ENCODE results near the gene SLC5A11. TPM values are rescaled to one million over a fixed set of nuclear protein-coding genes. Genes with fewer than 3 reads are reported as not detected.

The SLC5A11 gene
- polyA plus RNA-seq, 4 donors, result 4.5 to 32.4 (median 19.6) TPM

GRCh38 chr16:24826817-24827566 lies 18.8 kb upstream of the SLC5A11 start:
- no peaks in the 10 kb centered on the region for H3K4me1 ChIP-seq (ENCODE audit: control insufficient read depth in 3 of 3, insufficient read depth in 2 of 3, low read depth in 1 of 3, low read length in 2 of 3)
- no peaks in the 10 kb centered on the region for H3K9me3 ChIP-seq (ENCODE audit: control insufficient read depth in 2 of 2, insufficient read depth in 1 of 2, low read depth in 1 of 2, low read length in 1 of 2)
- H3K27ac ChIP-seq (ENCODE audit: low read depth in 1 of 3, low read length in 2 of 3), result no peak overlapping the region
- H3K36me3 ChIP-seq (ENCODE audit: control insufficient read depth in 3 of 3, insufficient read depth in 2 of 3, low read depth in 1 of 3, low read length in 3 of 3), result peaks cover 3 to 53% (median 9%) of the 10 kb centered on the region in 3 donors
- DNase-seq, result no peak
- H3K27me3 ChIP-seq (ENCODE audit: control insufficient read depth in 3 of 3, insufficient read depth in 3 of 3, low read length in 3 of 3), result no peaks in the 10 kb centered on the region
- H3K4me3 ChIP-seq (ENCODE audit: low read depth in 1 of 3, low read length in 3 of 3), result no peak overlapping the region
- no peak for FAIRE-seq
- 93 to 96% (median 96%) methylated on average over 9 of the region's 9 CpGs for WGBS, 3 donors

GRCh38 chr16:24829153-24829552 lies 16.6 kb upstream of the SLC5A11 start:
- H3K27me3 ChIP-seq (ENCODE audit: control insufficient read depth in 3 of 3, insufficient read depth in 3 of 3, low read length in 3 of 3), result no peaks in the 10 kb centered on the region
- peaks cover 3 to 33% (median 3%) of the 10 kb centered on the region in 3 donors for H3K36me3 ChIP-seq (ENCODE audit: control insufficient read depth in 3 of 3, insufficient read depth in 2 of 3, low read depth in 1 of 3, low read length in 3 of 3)
- H3K9me3 ChIP-seq (ENCODE audit: control insufficient read depth in 2 of 2, insufficient read depth in 1 of 2, low read depth in 1 of 2, low read length in 1 of 2), result no peaks in the 10 kb centered on the region
- H3K4me3 ChIP-seq (ENCODE audit: low read depth in 1 of 3, low read length in 3 of 3), result no peak overlapping the region
- H3K4me1 ChIP-seq (ENCODE audit: control insufficient read depth in 3 of 3, insufficient read depth in 2 of 3, low read depth in 1 of 3, low read length in 2 of 3), result peaks cover 0 to 2% (median 0%) of the 10 kb centered on the region in 3 donors
- DNase-seq (no peak), FAIRE-seq (no peak)
- 34 to 46% (median 43%) methylated on average over 5 of the region's 5 CpGs for WGBS, 3 donors
- H3K27ac ChIP-seq (ENCODE audit: low read depth in 1 of 3, low read length in 2 of 3), result no peak overlapping the region

- Histone ChIP-seq H3K36me3 (ENCODE audit: control insufficient read depth in 3 of 3, insufficient read depth in 2 of 3, low read depth in 1 of 3, low read length in 3 of 3) (peaks cover 0 to 9% (median 3%) of the 10 kb centered on the region in 3 donors), H3K4me3 (ENCODE audit: low read depth in 1 of 3, low read length in 3 of 3) (no peak overlapping the region), H3K27ac (ENCODE audit: low read depth in 1 of 3, low read length in 2 of 3) (no peak overlapping the region), H3K4me1 (ENCODE audit: control insufficient read depth in 3 of 3, insufficient read depth in 2 of 3, low read depth in 1 of 3, low read length in 2 of 3) (peaks cover 0 to 6% (median 0%) of the 10 kb centered on the region in 3 donors), H3K9me3 (ENCODE audit: control insufficient read depth in 2 of 2, insufficient read depth in 1 of 2, low read depth in 1 of 2, low read length in 1 of 2) (no peaks in the 10 kb centered on the region), H3K27me3 (ENCODE audit: control insufficient read depth in 3 of 3, insufficient read depth in 3 of 3, low read length in 3 of 3) (no peaks in the 10 kb centered on the region)
- WGBS, 3 donors, result 87 to 96% (median 89%) methylated on average over 6 of the region's 6 CpGs
- DNase-seq (no peak), FAIRE-seq (no peak)
Observed at GRCh38 chr16:24833352-24833751, 12.4 kb upstream of the SLC5A11 start.

- Histone ChIP-seq H3K9me3 (ENCODE audit: control insufficient read depth in 2 of 2, insufficient read depth in 1 of 2, low read depth in 1 of 2, low read length in 1 of 2) (no peaks in the 10 kb centered on the region), H3K4me1 (ENCODE audit: control insufficient read depth in 3 of 3, insufficient read depth in 2 of 3, low read depth in 1 of 3, low read length in 2 of 3) (peaks cover 0 to 16% (median 6%) of the 10 kb centered on the region in 3 donors), H3K27ac (ENCODE audit: low read depth in 1 of 3, low read length in 2 of 3) (no peak overlapping the region), H3K27me3 (ENCODE audit: control insufficient read depth in 3 of 3, insufficient read depth in 3 of 3, low read length in 3 of 3) (no peaks in the 10 kb centered on the region), H3K4me3 (ENCODE audit: low read depth in 1 of 3, low read length in 3 of 3) (no peak overlapping the region), H3K36me3 (ENCODE audit: control insufficient read depth in 3 of 3, insufficient read depth in 2 of 3, low read depth in 1 of 3, low read length in 3 of 3) (peaks cover 0 to 3% (median under 1%) of the 10 kb centered on the region in 3 donors)
- DNase-seq (peak; percentile 83 to 88), FAIRE-seq (no peak)
- 48 to 63% (median 55%) methylated on average over 7 of the region's 7 CpGs for WGBS, 3 donors
Observed at GRCh38 chr16:24834459-24835335, 11.1 kb upstream of the SLC5A11 start.

- Histone ChIP-seq H3K27me3 (ENCODE audit: control insufficient read depth in 3 of 3, insufficient read depth in 3 of 3, low read length in 3 of 3) (no peaks in the 10 kb centered on the region), H3K36me3 (ENCODE audit: control insufficient read depth in 3 of 3, insufficient read depth in 2 of 3, low read depth in 1 of 3, low read length in 3 of 3) (peaks cover 0 to 3% (median 0%) of the 10 kb centered on the region in 3 donors), H3K4me1 (ENCODE audit: control insufficient read depth in 3 of 3, insufficient read depth in 2 of 3, low read depth in 1 of 3, low read length in 2 of 3) (peaks cover 0 to 16% (median 6%) of the 10 kb centered on the region in 3 donors), H3K4me3 (ENCODE audit: low read depth in 1 of 3, low read length in 3 of 3) (no peak overlapping the region), H3K27ac (ENCODE audit: low read depth in 1 of 3, low read length in 2 of 3) (no peak overlapping the region), H3K9me3 (ENCODE audit: control insufficient read depth in 2 of 2, insufficient read depth in 1 of 2, low read depth in 1 of 2, low read length in 1 of 2) (no peaks in the 10 kb centered on the region)
- FAIRE-seq (no peak), DNase-seq (no peak)
- WGBS, 3 donors, result 70 to 88% (median 74%) methylated on average over 6 of the region's 6 CpGs
Observed at GRCh38 chr16:24836836-24837235, 8.9 kb upstream of the SLC5A11 start.

GRCh38 chr16:24837969-24838368 lies 7.8 kb upstream of the SLC5A11 start:
- peaks cover 0 to 3% (median 0%) of the 10 kb centered on the region in 3 donors for H3K36me3 ChIP-seq (ENCODE audit: control insufficient read depth in 3 of 3, insufficient read depth in 2 of 3, low read depth in 1 of 3, low read length in 3 of 3)
- H3K27me3 ChIP-seq (ENCODE audit: control insufficient read depth in 3 of 3, insufficient read depth in 3 of 3, low read length in 3 of 3), result no peaks in the 10 kb centered on the region
- H3K9me3 ChIP-seq (ENCODE audit: control insufficient read depth in 2 of 2, insufficient read depth in 1 of 2, low read depth in 1 of 2, low read length in 1 of 2), result no peaks in the 10 kb centered on the region
- H3K4me3 ChIP-seq (ENCODE audit: low read depth in 1 of 3, low read length in 3 of 3), result peak overlapping the region in 1 of 3 donors; percentile 49
- H3K4me1 ChIP-seq (ENCODE audit: control insufficient read depth in 3 of 3, insufficient read depth in 2 of 3, low read depth in 1 of 3, low read length in 2 of 3), result peaks cover 0 to 16% (median 6%) of the 10 kb centered on the region in 3 donors
- 28 to 70% (median 50%) methylated on average over 9 of the region's 9 CpGs for WGBS, 3 donors
- FAIRE-seq, result no peak
- peak in 1 of 2 donors; percentile 37 for DNase-seq
- H3K27ac ChIP-seq (ENCODE audit: low read depth in 1 of 3, low read length in 2 of 3), result no peak overlapping the region

- FAIRE-seq, result no peak
Observed at GRCh38 chr16:24838554-24839266, 7.1 kb upstream of the SLC5A11 start.

More at GRCh38 chr16:24838554-24839266, 7.1 kb upstream of the SLC5A11 start:
- H3K4me3 ChIP-seq (ENCODE audit: low read depth in 1 of 3, low read length in 3 of 3), result peak overlapping the region in 1 of 3 donors; percentile 49
- peak overlapping the region; percentile 25 to 62 (median 53) for H3K27ac ChIP-seq (ENCODE audit: low read depth in 1 of 3, low read length in 2 of 3)
- H3K27me3 ChIP-seq (ENCODE audit: control insufficient read depth in 3 of 3, insufficient read depth in 3 of 3, low read length in 3 of 3), result no peaks in the 10 kb centered on the region
- peaks cover 0 to 3% (median 0%) of the 10 kb centered on the region in 3 donors for H3K36me3 ChIP-seq (ENCODE audit: control insufficient read depth in 3 of 3, insufficient read depth in 2 of 3, low read depth in 1 of 3, low read length in 3 of 3)
- peaks cover 0 to 16% (median 6%) of the 10 kb centered on the region in 3 donors for H3K4me1 ChIP-seq (ENCODE audit: control insufficient read depth in 3 of 3, insufficient read depth in 2 of 3, low read depth in 1 of 3, low read length in 2 of 3)
- 4 to 26% (median 9%) methylated on average over 5 of the region's 5 CpGs for WGBS, 3 donors
- peak; percentile 59 to 61 for DNase-seq
- H3K9me3 ChIP-seq (ENCODE audit: control insufficient read depth in 2 of 2, insufficient read depth in 1 of 2, low read depth in 1 of 2, low read length in 1 of 2), result no peaks in the 10 kb centered on the region

Measured in small intestine (tissue), 7 donors.